ENCODE measurements around the gene GNA12. TPM values are rescaled to one million over a fixed set of nuclear protein-coding genes. Genes with fewer than 3 reads are reported as not detected.

Gene GNA12
- polyA plus RNA-seq, 1 of the 3 experiments (the other 2 are of a cell fraction) = 64.8 TPM

DNA sequence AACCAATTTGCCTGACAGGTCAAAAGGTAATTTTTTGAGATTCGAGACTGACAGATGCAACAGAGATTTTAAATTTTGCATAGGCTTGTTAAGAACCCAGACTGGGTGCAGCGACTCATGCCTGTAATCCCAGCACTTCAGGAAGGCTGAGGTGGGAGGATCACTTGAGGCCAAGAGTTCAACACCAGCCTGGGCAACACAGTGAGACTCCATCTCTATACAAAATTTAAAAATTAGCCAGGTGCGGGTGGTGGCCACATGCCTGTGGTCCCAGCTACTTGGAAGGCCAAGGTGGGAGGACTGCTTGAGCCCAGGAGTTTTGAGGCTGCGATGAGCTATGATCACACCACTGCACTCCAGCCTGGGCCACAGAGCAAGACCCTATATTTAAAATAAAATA is 121.5 kb downstream of the GNA12 start:
- Histone ChIP-seq H3K27me3 (ENCODE audit: insufficient read depth) (no peaks in the 10 kb centered on the region), H3K79me2 (ENCODE audit: insufficient read depth) (peaks cover 4% of the 10 kb centered on the region; the same call in 1 of the 2 replicates), H3K4me2 (no peak overlapping the region), H2AFZ (ENCODE audit: low read depth) (no peak overlapping the region), H3F3A (replicated peaks; ENCODE audit: insufficient read depth) (no peaks in the 10 kb centered on the region), H3K9me3 (no peaks in the 10 kb centered on the region), H3K9ac (no peak overlapping the region), H3K27ac (ENCODE audit: low read depth in 2 of 2, low read length in 1 of 2) (no peak overlapping the region), H3K4me1 (ENCODE audit: control insufficient read depth in 1 of 2, insufficient read depth in 2 of 2, low read depth in 1 of 2, low read length in 1 of 2) (peaks cover 0 to 8% of the 10 kb centered on the region in 2 experiments; a peak in 1 of 4 replicates), H3K4me3 (ENCODE audit: low read depth in 2 of 2, low read length in 1 of 2) (no peak overlapping the region), H3K36me3 (replicated peaks in 1 of 2; ENCODE audit: control insufficient read depth in 1 of 2, insufficient read depth in 2 of 2, low read length in 1 of 2) (peaks cover 14 to 28% of the 10 kb centered on the region in 2 experiments), H4K20me1 (ENCODE audit: insufficient read depth) (no peaks in the 10 kb centered on the region), H3K9me2 (no peaks in the 10 kb centered on the region)
- ChIA-PET POLR2A (no interaction called here), CTCF (interaction anchor here (1.0 kb wide), 1 partner anchor 35 kb away, joined by 3 read pairs; no protein-coding TSS in a partner anchor)
- TF ChIP-seq, protein P1, sequence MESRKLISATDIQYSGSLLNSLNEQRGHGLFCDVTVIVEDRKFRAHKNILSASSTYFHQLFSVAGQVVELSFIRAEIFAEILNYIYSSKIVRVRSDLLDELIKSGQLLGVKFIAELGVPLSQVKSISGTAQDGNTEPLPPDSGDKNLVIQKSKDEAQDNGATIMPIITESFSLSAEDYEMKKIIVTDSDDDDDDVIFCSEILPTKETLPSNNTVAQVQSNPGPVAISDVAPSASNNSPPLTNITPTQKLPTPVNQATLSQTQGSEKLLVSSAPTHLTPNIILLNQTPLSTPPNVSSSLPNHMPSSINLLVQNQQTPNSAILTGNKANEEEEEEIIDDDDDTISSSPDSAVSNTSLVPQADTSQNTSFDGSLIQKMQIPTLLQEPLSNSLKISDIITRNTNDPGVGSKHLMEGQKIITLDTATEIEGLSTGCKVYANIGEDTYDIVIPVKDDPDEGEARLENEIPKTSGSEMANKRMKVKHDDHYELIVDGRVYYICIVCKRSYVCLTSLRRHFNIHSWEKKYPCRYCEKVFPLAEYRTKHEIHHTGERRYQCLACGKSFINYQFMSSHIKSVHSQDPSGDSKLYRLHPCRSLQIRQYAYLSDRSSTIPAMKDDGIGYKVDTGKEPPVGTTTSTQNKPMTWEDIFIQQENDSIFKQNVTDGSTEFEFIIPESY (IDR thresholded peaks at IDR 0.05; ENCODE audit: borderline replicate concordance, low read depth) = no peak
- TF ChIP-seq CTCF (IDR thresholded peaks at IDR 0.05) (no peak), RCOR1 (IDR thresholded peaks at IDR 0.05; ENCODE audit: low read length) (no peak), FOXM1 (IDR thresholded peaks at IDR 0.05; ENCODE audit: low read depth) (no peak), EP300 (IDR thresholded peaks at IDR 0.05; ENCODE audit: borderline replicate concordance in 1 of 2, low read depth in 1 of 2, low read length in 1 of 2) (no peak), USF2 (IDR thresholded peaks at IDR 0.05; ENCODE audit: borderline replicate concordance, low read depth, low read length) (no peak), POLR2AphosphoS5 (IDR thresholded peaks at IDR 0.05; ENCODE audit: low read depth, low read length) (no peak), PBX3 (IDR thresholded peaks at IDR 0.05) (no peak), FOSL2 (IDR thresholded peaks at IDR 0.05; ENCODE audit: borderline replicate concordance, low read depth) (no peak), ELF1 (IDR thresholded peaks at IDR 0.05) (no peak)
- TF ChIP-seq, protein P2, sequence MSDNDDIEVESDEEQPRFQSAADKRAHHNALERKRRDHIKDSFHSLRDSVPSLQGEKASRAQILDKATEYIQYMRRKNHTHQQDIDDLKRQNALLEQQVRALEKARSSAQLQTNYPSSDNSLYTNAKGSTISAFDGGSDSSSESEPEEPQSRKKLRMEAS (IDR thresholded peaks at IDR 0.05; ENCODE audit: low read depth) = no peak
- WGBS (ENCODE audit: low lambda C conversion rate) = over 99% methylated on average over 4 of the region's 4 CpGs
- no peak for DNase-seq
